H1 (cell line): Measurements from ENCODE around the gene MAPKAPK2. TPM values are rescaled to one million over a fixed set of nuclear protein-coding genes. Genes with fewer than 3 reads are reported as not detected.

ENCODE experiments used
- CTCF ChIA-PET: fragments of 300-600 bp; sonication (Branson Sonifier 250); formaldehyde crosslinking; loops from one replicate; lab custom pipeline; 2021; ENCODE audit not compliant: partially characterized antibody; lab: Charles Lee
- POLR2A ChIA-PET: fragments of 300-600 bp; sonication (Branson Sonifier 250); formaldehyde crosslinking; loops from one replicate; lab custom pipeline; 2021; ENCODE audit warnings: inconsistent platforms; ENCODE audit not compliant: partially characterized antibody; lab: Charles Lee
- DNase-seq, 2 experiments: peaks; one replicate each; pipeline versions ENCODE4 v3.0.0 to v3.0.0-alpha.2; 2010 to 2022; ENCODE audit warnings: low spot score in 2 of 2, low read depth in 1 of 2, mixed read lengths in 1 of 2
- FAIRE-seq: peaks from 2 replicates; lab custom pipeline; 2011; peaks lifted over from hg19 to GRCh38; lab: Jason Lieb, UNC
- H2AFZ ChIP-seq: 2 replicates; pipeline ENCODE4 v1.8.1; 2012; ENCODE audit warnings: low read length, inconsistent platforms
- H2AK5ac ChIP-seq: 2 replicates; pipeline ENCODE4 v1.6.1; 2013; ENCODE audit warnings: low read depth, low read length
- H2BK120ac ChIP-seq: replicated peaks from 2 replicates; pipeline ENCODE3; 2013; ENCODE audit warnings: low read depth, low read length, inconsistent platforms
- H2BK12ac ChIP-seq: 2 replicates; pipeline ENCODE4 v1.6.1; 2013; ENCODE audit warnings: low read depth, low read length
- H2BK15ac ChIP-seq: 2 replicates; pipeline ENCODE4 v1.6.1; 2013; ENCODE audit warnings: low read length
- H2BK20ac ChIP-seq: 2 replicates; pipeline ENCODE4 v1.6.1; 2013; ENCODE audit warnings: low read length
- H2BK5ac ChIP-seq: 2 replicates; pipeline ENCODE4 v1.6.1; 2013; ENCODE audit warnings: low read depth, low read length
- H3K14ac ChIP-seq: 2 replicates; pipeline ENCODE4 v1.6.1; 2013; ENCODE audit warnings: inconsistent platforms; ENCODE audit not compliant: insufficient read length
- H3K18ac ChIP-seq: 2 replicates; pipeline ENCODE4 v1.6.1; 2013; ENCODE audit warnings: low read length; ENCODE audit errors: extremely low read depth
- H3K23ac ChIP-seq: 2 replicates; pipeline ENCODE4 v1.6.1; 2013; ENCODE audit warnings: inconsistent platforms; ENCODE audit not compliant: insufficient read length
- H3K23me2 ChIP-seq: 2 replicates; pipeline ENCODE4 v1.6.1; 2013; ENCODE audit warnings: low read depth, low read length
- H3K27ac ChIP-seq: 2 replicates; pipeline ENCODE4 v1.6.1; 2011; ENCODE audit warnings: low read depth, low read length, inconsistent platforms
- H3K27me3 ChIP-seq, 4 experiments: replicated peaks in 1 of 4; 1 replicate in 1 of 4; 2 replicates in 3 of 4; pipeline versions ENCODE4 v1.6.1 to v1.8.1; 2011 to 2013; ENCODE audit warnings: low read length in 3 of 4, mild to moderate bottlenecking in 3 of 4, inconsistent platforms in 2 of 4, mixed read lengths in 2 of 4, moderate library complexity in 1 of 4; ENCODE audit not compliant: control insufficient read depth in 3 of 4, insufficient read depth in 3 of 4; ENCODE audit errors: extremely low read depth in 1 of 4
- H3K36me3 ChIP-seq, 4 experiments: 2 replicates each; pipeline versions ENCODE4 v1.6.1 to v1.8.1; 2011 to 2013; ENCODE audit warnings: mild to moderate bottlenecking in 4 of 4, low read length in 3 of 4, moderate library complexity in 2 of 4, control low read depth in 1 of 4, inconsistent platforms in 1 of 4; ENCODE audit not compliant: insufficient read depth in 4 of 4, control insufficient read depth in 2 of 4
- H3K4ac ChIP-seq: replicated peaks from 2 replicates; pipeline ENCODE3; 2013; ENCODE audit warnings: low read length, low read depth, mixed read lengths, inconsistent platforms; ENCODE audit not compliant: insufficient read length
- H3K4me1 ChIP-seq, 4 experiments: replicated peaks in 1 of 4; 1 replicate in 1 of 4; 2 replicates in 3 of 4; pipeline versions ENCODE4 v1.6.1 to v1.8.1; 2011 to 2013; ENCODE audit warnings: low read length in 3 of 4, inconsistent platforms in 2 of 4, mixed read lengths in 1 of 4; ENCODE audit not compliant: insufficient read depth in 4 of 4, control insufficient read depth in 3 of 4
- H3K4me2 ChIP-seq, 2 experiments: 2 replicates each; pipeline versions ENCODE4 v1.6.1 to v1.8.1; 2011 to 2013; ENCODE audit warnings: low read depth in 2 of 2, low read length in 2 of 2, control low read depth in 1 of 2, inconsistent platforms in 1 of 2, mild to moderate bottlenecking in 1 of 2; ENCODE audit not compliant: insufficient read depth in 1 of 2
- H3K4me3 ChIP-seq, 4 experiments: fragments of 200-600, 300-600 bp in 1 of 4; sonication (generic), shearing (Covaris generic), sonication (Bioruptor Twin) in 1 of 4; 2 replicates each; pipeline versions ENCODE4 v1.5.1 to v1.8.1; 2011 to 2016; ENCODE audit warnings: low read length in 4 of 4, low read depth in 3 of 4, control low read depth in 2 of 4, inconsistent platforms in 2 of 4, mild to moderate bottlenecking in 2 of 4, mixed read lengths in 1 of 4, moderate library complexity in 1 of 4; ENCODE audit not compliant: insufficient read depth in 2 of 4; ENCODE audit errors: extremely low read depth in 1 of 4
- H3K56ac ChIP-seq: replicated peaks from 2 replicates; pipeline ENCODE3; 2013; ENCODE audit warnings: low read depth, mild to moderate bottlenecking, mixed read lengths, low read length, inconsistent platforms; ENCODE audit not compliant: insufficient read length
- H3K79me1 ChIP-seq: 2 replicates; pipeline ENCODE4 v1.6.1; 2013; ENCODE audit warnings: low read depth, low read length, control low read depth
- H3K79me2 ChIP-seq, 2 experiments: 2 replicates each; pipeline versions ENCODE4 v1.6.1 to v1.8.1; 2012 to 2013; ENCODE audit warnings: low read length in 2 of 2, mild to moderate bottlenecking in 2 of 2, inconsistent platforms in 1 of 2; ENCODE audit not compliant: insufficient read depth in 2 of 2, control insufficient read depth in 1 of 2
- H3K9ac ChIP-seq, 4 experiments: replicated peaks in 1 of 4; 1 replicate in 1 of 4; 2 replicates in 3 of 4; pipeline versions ENCODE4 v1.6.1 to v1.8.1; 2011 to 2013; ENCODE audit warnings: low read depth in 3 of 4, low read length in 3 of 4, control low read depth in 2 of 4, mild to moderate bottlenecking in 2 of 4, moderate library complexity in 2 of 4, inconsistent platforms in 1 of 4; ENCODE audit errors: extremely low read depth in 1 of 4
- H3K9me3 ChIP-seq, 2 experiments: 2 replicates each; pipeline versions ENCODE4 v1.6.1 to v1.8.1; 2012 to 2013; ENCODE audit warnings: mild to moderate bottlenecking in 2 of 2, moderate library complexity in 2 of 2, control low read depth in 1 of 2, inconsistent platforms in 1 of 2, low read depth in 1 of 2, low read length in 1 of 2, mixed read lengths in 1 of 2; ENCODE audit not compliant: insufficient read depth in 2 of 2
- H4K20me1 ChIP-seq, 2 experiments: replicated peaks in 1 of 2; 2 replicates each; pipeline versions ENCODE3 to v1.8.1; 2011 to 2013; ENCODE audit warnings: inconsistent platforms in 2 of 2, low read length in 2 of 2, mild to moderate bottlenecking in 1 of 2; ENCODE audit not compliant: insufficient read depth in 2 of 2, control insufficient read depth in 1 of 2
- H4K5ac ChIP-seq: 2 replicates; pipeline ENCODE4 v1.6.1; 2013; ENCODE audit warnings: low read length, low read depth, mixed read lengths, inconsistent platforms; ENCODE audit not compliant: insufficient read length
- H4K8ac ChIP-seq: 2 replicates; pipeline ENCODE4 v1.8.0; 2013; ENCODE audit warnings: mild to moderate bottlenecking, moderate library complexity, low read length, inconsistent platforms; ENCODE audit not compliant: insufficient read depth; ENCODE audit errors: extremely low read depth
- H4K91ac ChIP-seq: replicated peaks from 2 replicates; pipeline ENCODE3; 2013; ENCODE audit warnings: low read length, mixed read lengths, inconsistent platforms; ENCODE audit not compliant: insufficient read length
- ASH2L ChIP-seq: fragments of 200-600, 300-600 bp; sonication (generic); IDR thresholded peaks from one replicate; pipeline ENCODE4 v1.7.1; 2017; ENCODE audit warnings: low read length
- WGBS, 2 experiments: shearing (Covaris generic) in 1 of 2; methylation state at CpG; one replicate each; pipeline versions ENCODE4 v1.1.6 to v1.1.7; 2013 to 2015; ENCODE audit warnings: low lambda C conversion rate in 2 of 2, mixed read lengths in 2 of 2, inconsistent platforms in 1 of 2, low coverage in 1 of 2, missing lambda C conversion rate in 1 of 2; ENCODE audit not compliant: insufficient replicate concordance in 2 of 2, insufficient coverage in 1 of 2, insufficient read length in 1 of 2; ENCODE audit errors: extremely low coverage in 1 of 2, missing lambda C conversion rate in 1 of 2; 5-methylcytosine and 5-hydroxymethylcytosine counted together
- polyA plus RNA-seq, 7 experiments: library from polyadenylated mRNA; depleted of rRNA in 3 of 7; stranded (reverse) in 5 of 7; unstranded in 2 of 7; fragments of >200 nt in 5 of 7; fragments of 200-250 nt in 2 of 7; gene quantifications; 1 replicate in 5 of 7; 2 replicates in 1 of 7; 4 replicates in 1 of 7; pipeline versions ENCODE4 v1.2.1 to v1.2.3, GENCODE V29; 2011 to 2013; ENCODE audit warnings: missing spikeins in 2 of 7, mixed read lengths in 2 of 7
- total RNA-seq: library from RNA; stranded (reverse); fragmentation: NEBNext Ultra II Directional; extraction: Animal tissue kit (Norgen Biotek cat#: 25700); gene quantifications from 2 replicates; pipeline ENCODE4 v1.2.1, GENCODE V29; 2021

The MAPKAPK2 gene
- total and polyA plus RNA-seq, 2 of the 8 experiments (the other 6 are each of a cell fraction or from before 2014, with no cell fraction given) = 27.5 to 44.9 TPM

DNA sequence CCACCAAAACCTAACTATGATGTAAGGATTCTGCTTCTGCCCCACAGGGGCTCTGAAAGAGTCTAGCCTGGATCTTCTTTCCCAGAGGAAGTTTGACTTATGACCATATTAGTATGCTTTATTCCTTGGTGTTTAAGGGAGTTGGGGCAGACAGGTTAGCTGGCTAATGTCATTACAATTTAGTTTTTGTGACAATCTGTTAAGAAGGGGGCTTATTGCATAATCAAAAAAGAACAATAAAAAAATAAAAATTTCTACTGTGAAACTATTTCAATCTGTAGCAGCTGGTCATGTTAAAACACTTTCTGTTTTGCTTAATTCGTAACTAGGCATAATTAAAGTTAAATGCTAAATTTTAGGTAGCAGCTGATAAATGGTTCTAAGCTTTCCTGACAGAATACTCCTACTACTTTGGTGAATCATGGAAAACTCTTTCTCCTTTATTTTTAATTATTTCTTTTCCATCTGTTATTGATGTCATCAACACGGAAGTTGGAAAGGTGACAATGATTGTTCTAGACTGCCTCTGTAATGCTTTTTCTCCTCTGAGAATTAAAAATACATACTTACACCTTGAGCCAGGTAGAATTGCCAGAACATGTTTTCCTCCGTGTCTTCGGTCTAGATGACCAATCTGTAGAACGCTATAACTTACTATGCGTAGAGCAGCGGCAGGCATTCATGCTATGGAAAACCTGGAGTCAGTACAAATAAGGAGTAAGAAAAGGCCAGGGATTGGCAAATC is 30.8 kb upstream of the MAPKAPK2 start:
- TF ChIP-seq ASH2L = no peak
- Histone ChIP-seq H3K9me3 (no peaks in the 10 kb centered on the region), H2BK5ac (no peak overlapping the region), H3K27ac (no peak overlapping the region), H4K91ac (no peak overlapping the region), H3K14ac (no peak overlapping the region), H3K56ac (no peak overlapping the region), H3K4me2 (no peak overlapping the region), H3K23me2 (0 out of 2 replicates have a peak, but pooled peaks cover 5% of the 10 kb centered on the region), H3K23ac (no peak overlapping the region), H2BK20ac (no peak overlapping the region), H2BK12ac (no peak overlapping the region), H2AFZ (no peak overlapping the region), H4K20me1 (no peaks in the 10 kb centered on the region), H3K27me3 (peaks cover 0 to 14% (median 9%) of the 10 kb centered on the region in 4 experiments; a peak in 6 of 7 replicates), H3K4ac (no peak overlapping the region), H3K79me1 (no peaks in the 10 kb centered on the region), H2BK15ac (no peak overlapping the region), H4K8ac (no peak overlapping the region), H4K5ac (no peak overlapping the region), H3K79me2 (no peaks in the 10 kb centered on the region), H3K4me3 (no peak overlapping the region), H3K36me3 (no peaks in the 10 kb centered on the region; a peak in 1 of 8 replicates), H3K18ac (no peak overlapping the region), H2AK5ac (no peak overlapping the region), H3K4me1 (peaks cover 0 to 8% (median 2%) of the 10 kb centered on the region in 4 experiments; a peak in 5 of 7 replicates), H2BK120ac (no peak overlapping the region), H3K9ac (no peak overlapping the region)
- POLR2A ChIA-PET = interaction anchor here (1.4 kb wide), 1 partner anchor 9 kb away, joined by 4 read pairs; no protein-coding TSS in a partner anchor
- FAIRE-seq = no peak
- 93% methylated on average over 7 of the region's 7 CpGs; no CpG with 5 or more reads in 1 of the 2 experiments for WGBS, 2 experiments
- no peak for DNase-seq
- CTCF ChIA-PET = interaction anchor here (0.9 to 23.8 kb wide), 6 partner anchors 16 to 425 kb away, joined by 3 to 666 read pairs (median 3); partner anchors contain the start of gene DYRK3
